Panc1 (cell line): ENCODE measurements around the gene C4BPB.

ENCODE experiments used
- POLR2AphosphoS5 ChIP-seq: IDR thresholded peaks from 2 replicates; pipeline ENCODE4 v1.6.1; 2012; ENCODE audit warnings: mild to moderate bottlenecking, low read depth, low read length, moderate library complexity
- SIN3A ChIP-seq: IDR thresholded peaks from 2 replicates; pipeline ENCODE4 v1.6.1; 2012; ENCODE audit warnings: low read depth, mild to moderate bottlenecking, low read length, moderate library complexity, borderline replicate concordance; ENCODE audit not compliant: insufficient read depth
- TCF7L2 ChIP-seq: IDR thresholded peaks from 2 replicates; pipeline ENCODE4 v1.6.1; 2011; ENCODE audit warnings: mild to moderate bottlenecking, low read depth, low read length, inconsistent platforms
- TF ChIP-seq, protein P1 (sequence below): fragments of 450-650 bp; IDR thresholded peaks from 2 replicates; pipeline ENCODE4 v1.5.1; 2017; ENCODE audit warnings: mild to moderate bottlenecking

DNA sequence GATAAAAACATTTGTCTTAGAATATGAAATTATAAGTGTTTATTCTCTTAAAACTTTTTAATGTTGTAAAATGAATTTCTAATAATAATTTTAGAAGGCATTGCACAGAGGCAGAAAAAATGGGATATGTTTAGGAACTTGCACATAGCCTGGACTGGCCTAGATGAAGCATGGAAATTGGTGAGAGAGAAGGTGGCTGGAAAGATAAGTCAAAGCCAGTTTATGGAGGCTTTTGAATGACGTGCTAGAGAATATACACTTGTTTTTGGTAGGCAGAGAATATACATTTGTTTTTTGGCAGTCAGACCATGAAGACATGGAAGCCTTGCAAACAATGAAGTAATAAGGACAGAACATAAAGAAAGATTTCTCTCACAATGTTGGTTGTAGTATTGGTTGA, 13.1 kb downstream of the C4BPB start:
- TF ChIP-seq, protein P1, sequence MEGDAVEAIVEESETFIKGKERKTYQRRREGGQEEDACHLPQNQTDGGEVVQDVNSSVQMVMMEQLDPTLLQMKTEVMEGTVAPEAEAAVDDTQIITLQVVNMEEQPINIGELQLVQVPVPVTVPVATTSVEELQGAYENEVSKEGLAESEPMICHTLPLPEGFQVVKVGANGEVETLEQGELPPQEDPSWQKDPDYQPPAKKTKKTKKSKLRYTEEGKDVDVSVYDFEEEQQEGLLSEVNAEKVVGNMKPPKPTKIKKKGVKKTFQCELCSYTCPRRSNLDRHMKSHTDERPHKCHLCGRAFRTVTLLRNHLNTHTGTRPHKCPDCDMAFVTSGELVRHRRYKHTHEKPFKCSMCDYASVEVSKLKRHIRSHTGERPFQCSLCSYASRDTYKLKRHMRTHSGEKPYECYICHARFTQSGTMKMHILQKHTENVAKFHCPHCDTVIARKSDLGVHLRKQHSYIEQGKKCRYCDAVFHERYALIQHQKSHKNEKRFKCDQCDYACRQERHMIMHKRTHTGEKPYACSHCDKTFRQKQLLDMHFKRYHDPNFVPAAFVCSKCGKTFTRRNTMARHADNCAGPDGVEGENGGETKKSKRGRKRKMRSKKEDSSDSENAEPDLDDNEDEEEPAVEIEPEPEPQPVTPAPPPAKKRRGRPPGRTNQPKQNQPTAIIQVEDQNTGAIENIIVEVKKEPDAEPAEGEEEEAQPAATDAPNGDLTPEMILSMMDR, result no peak
- no peak for TF ChIP-seq POLR2AphosphoS5
- no peak for TF ChIP-seq SIN3A
- no peak for TF ChIP-seq TCF7L2
